Esophagus squamous epithelium (tissue), 5 donors: ENCODE measurements around the gene GVQW3. TPM values are rescaled to one million over a fixed set of nuclear protein-coding genes. Genes with fewer than 3 reads are reported as not detected.

Source experiments
- DNase-seq: peaks from one replicate; lab custom pipeline; 2025; lab: John Stamatoyannopoulos, UW
- H3K27ac ChIP-seq, 4 donors: fragments of 200-600 bp; sonication (generic); one replicate each; pipeline ENCODE4 v1.5.1; 2016 to 2019; ENCODE audit warnings: mild to moderate bottlenecking in 1 of 4
- H3K27me3 ChIP-seq, 4 donors: fragments of 200-600 bp; sonication (generic); 1 replicate in 3 of 4; 2 replicates in 1 of 4; pipeline versions ENCODE4 v1.5.1 to v1.6.0; 2017 to 2021; ENCODE audit warnings: antibody characterized with exemption in 1 of 4
- H3K36me3 ChIP-seq, 3 donors: fragments of 200-600 bp; sonication (generic); one replicate each; pipeline ENCODE4 v1.5.1; 2016 to 2019
- H3K4me1 ChIP-seq, 3 donors: fragments of 200-600 bp; sonication (generic); one replicate each; pipeline ENCODE4 v1.5.1; 2017 to 2019
- H3K4me3 ChIP-seq, 4 donors: fragments of 200-600 bp; sonication (generic); 1 replicate in 3 of 4; 2 replicates in 1 of 4; pipeline ENCODE4 v1.5.1; 2016 to 2019; ENCODE audit warnings: mild to moderate bottlenecking in 2 of 4, moderate library complexity in 1 of 4
- H3K9me3 ChIP-seq, 3 donors: fragments of 200-600 bp; sonication (generic); one replicate each; pipeline ENCODE4 v1.5.1; 2016 to 2019
- POLR2A ChIP-seq, 4 donors: fragments of 450-650 bp; IDR thresholded peaks; one replicate each; pipeline ENCODE4 v1.6.1; 2017; ENCODE audit warnings: antibody characterized with exemption in 4 of 4, mild to moderate bottlenecking in 4 of 4, moderate library complexity in 3 of 4
- whole genome bisulfite sequencing, 2 donors: methylation state at CpG; one replicate each; pipeline ENCODE4 v1.1.5; 2018; 5-methylcytosine and 5-hydroxymethylcytosine counted together
- intact Hi-C: fragments of 100-400 bp; cut with DNase I; formaldehyde crosslinking; loops from one replicate; pipeline ENCODE4 v1.15.0; 2022
- total RNA-seq, 4 donors: library from RNA; depleted of rRNA; stranded (reverse); fragments of >200 nt; gene quantifications; one replicate each; pipeline ENCODE4 v1.1.0, GENCODE V29; 2016
- TF ChIP-seq, protein P1 (sequence below), 6 experiments: fragments of 450-650 bp in 4 of 6; fragments of 200-600 bp in 2 of 6; sonication (generic) in 2 of 6; IDR thresholded peaks; one replicate each; pipeline ENCODE4 v1.5.1; 2016 to 2019; ENCODE audit warnings: antibody characterized with exemption in 6 of 6, mild to moderate bottlenecking in 4 of 6, moderate library complexity in 4 of 6
- donor health status: DM: yes; HTN: yes; CAD: no.

The GVQW3 gene
- total RNA-seq, 4 donors from 2014 or later: 0.15 to 0.95 (median 0.31) TPM; not detected in 1

GRCh38 chr11:76361374-76361773 lies 19.7 kb upstream of the GVQW3 start:
- TF ChIP-seq, protein P1, sequence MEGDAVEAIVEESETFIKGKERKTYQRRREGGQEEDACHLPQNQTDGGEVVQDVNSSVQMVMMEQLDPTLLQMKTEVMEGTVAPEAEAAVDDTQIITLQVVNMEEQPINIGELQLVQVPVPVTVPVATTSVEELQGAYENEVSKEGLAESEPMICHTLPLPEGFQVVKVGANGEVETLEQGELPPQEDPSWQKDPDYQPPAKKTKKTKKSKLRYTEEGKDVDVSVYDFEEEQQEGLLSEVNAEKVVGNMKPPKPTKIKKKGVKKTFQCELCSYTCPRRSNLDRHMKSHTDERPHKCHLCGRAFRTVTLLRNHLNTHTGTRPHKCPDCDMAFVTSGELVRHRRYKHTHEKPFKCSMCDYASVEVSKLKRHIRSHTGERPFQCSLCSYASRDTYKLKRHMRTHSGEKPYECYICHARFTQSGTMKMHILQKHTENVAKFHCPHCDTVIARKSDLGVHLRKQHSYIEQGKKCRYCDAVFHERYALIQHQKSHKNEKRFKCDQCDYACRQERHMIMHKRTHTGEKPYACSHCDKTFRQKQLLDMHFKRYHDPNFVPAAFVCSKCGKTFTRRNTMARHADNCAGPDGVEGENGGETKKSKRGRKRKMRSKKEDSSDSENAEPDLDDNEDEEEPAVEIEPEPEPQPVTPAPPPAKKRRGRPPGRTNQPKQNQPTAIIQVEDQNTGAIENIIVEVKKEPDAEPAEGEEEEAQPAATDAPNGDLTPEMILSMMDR (IDR thresholded peaks at IDR 0.05): no peak
- TF ChIP-seq POLR2A (IDR thresholded peaks at IDR 0.05): no peak
- H3K27ac ChIP-seq: no peak overlapping the region
- H3K4me1 ChIP-seq: peaks cover 0 to 13% (median 0%) of the 10 kb centered on the region in 3 donors
- H3K27me3 ChIP-seq: no peaks in the 10 kb centered on the region
- no peaks in the 10 kb centered on the region for H3K9me3 ChIP-seq
- intact Hi-C loops: no loop called here
- no peak overlapping the region for H3K4me3 ChIP-seq
- DNase-seq: no peak
- peaks cover 0 to 42% (median 5%) of the 10 kb centered on the region in 3 donors for H3K36me3 ChIP-seq

DNA sequence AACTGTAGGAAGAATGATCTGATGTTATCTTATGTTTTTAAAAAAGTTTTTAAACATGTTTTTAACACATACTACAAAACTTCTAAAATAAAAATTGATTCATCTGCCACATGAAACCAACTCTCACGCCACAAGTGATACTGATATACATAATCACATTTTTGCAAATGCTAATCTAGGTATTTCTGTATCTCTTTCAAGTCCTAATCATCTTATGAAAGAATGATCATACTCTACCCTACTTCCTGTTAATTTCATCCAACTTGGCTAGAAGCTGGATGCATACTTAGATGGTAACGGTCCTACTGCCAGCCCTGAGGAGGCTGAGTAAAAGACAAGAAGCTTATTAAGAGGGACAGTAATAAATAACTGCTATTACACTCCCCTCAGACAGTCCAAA lies 19.3 kb upstream of the GVQW3 start:
- Histone ChIP-seq H3K36me3 (peaks cover 0 to 37% (median 5%) of the 10 kb centered on the region in 3 donors), H3K27me3 (no peaks in the 10 kb centered on the region), H3K9me3 (no peaks in the 10 kb centered on the region), H3K4me3 (no peak overlapping the region), H3K27ac (no peak overlapping the region), H3K4me1 (peaks cover 0 to 13% (median 0%) of the 10 kb centered on the region in 3 donors)
- intact Hi-C loops: no loop called here
- no peak for DNase-seq
- TF ChIP-seq, protein P1 (IDR thresholded peaks at IDR 0.05): no peak
- TF ChIP-seq POLR2A (IDR thresholded peaks at IDR 0.05): no peak
- 46 to 56% methylated on average over 2 of the region's 2 CpGs for WGBS, 2 donors

- no peaks in the 10 kb centered on the region for H3K27me3 ChIP-seq
- DNase-seq: no peak
- H3K4me3 ChIP-seq: no peak overlapping the region
- no peak overlapping the region for H3K27ac ChIP-seq
- peaks cover 0 to 33% (median 5%) of the 10 kb centered on the region in 3 donors for H3K36me3 ChIP-seq
- intact Hi-C loops: no loop called here
- peaks cover 0 to 13% (median 0%) of the 10 kb centered on the region in 3 donors for H3K4me1 ChIP-seq
- H3K9me3 ChIP-seq: no peaks in the 10 kb centered on the region
- TF ChIP-seq, protein P1 (IDR thresholded peaks at IDR 0.05): no peak
- TF ChIP-seq POLR2A (IDR thresholded peaks at IDR 0.05): no peak
- WGBS, 2 donors: 90 to 93% methylated on average over 7 of the region's 7 CpGs
These were observed 18.4 kb upstream of the GVQW3 start for GRCh38 chr11:76362716-76363115.

GRCh38 chr11:76365038-76365679 lies 16.0 kb upstream of the GVQW3 start:
- Histone ChIP-seq H3K9me3 (no peaks in the 10 kb centered on the region), H3K36me3 (peaks cover 0 to 15% (median 0%) of the 10 kb centered on the region in 3 donors), H3K4me1 (peaks cover 0 to 13% (median 0%) of the 10 kb centered on the region in 3 donors), H3K27ac (no peak overlapping the region), H3K4me3 (no peak overlapping the region), H3K27me3 (no peaks in the 10 kb centered on the region)
- TF ChIP-seq POLR2A (IDR thresholded peaks at IDR 0.05): no peak
- TF ChIP-seq, protein P1 (IDR thresholded peaks at IDR 0.05): no peak
- DNase-seq: no peak
- 91 to 93% methylated on average over 15 to 16 of the region's 16 CpGs for WGBS, 2 donors
- intact Hi-C loops: no loop called here

- 75 to 88% methylated on average over 1 of the region's 1 CpG for WGBS, 2 donors
- Histone ChIP-seq H3K27me3 (no peaks in the 10 kb centered on the region), H3K9me3 (no peaks in the 10 kb centered on the region), H3K27ac (no peak overlapping the region), H3K4me1 (peaks cover 0 to 20% (median 8%) of the 10 kb centered on the region in 3 donors), H3K4me3 (no peak overlapping the region), H3K36me3 (peaks cover 0 to 9% (median 0%) of the 10 kb centered on the region in 3 donors)
- DNase-seq: no peak
- intact Hi-C loops: no loop called here
- TF ChIP-seq, protein P1 (IDR thresholded peaks at IDR 0.05): no peak
- TF ChIP-seq POLR2A (IDR thresholded peaks at IDR 0.05): no peak
These were observed 12.6 kb upstream of the GVQW3 start for GRCh38 chr11:76368490-76368889.
